Lower leg skin (tissue), 4 donors: Measurements from ENCODE around the gene ARHGEF10L. TPM values are rescaled to one million over a fixed set of nuclear protein-coding genes. Genes with fewer than 3 reads are reported as not detected.

Experiments
- DNase-seq, 2 donors: peaks; one replicate each; pipeline ENCODE4 v3.0.0-alpha.2; 2019; ENCODE audit warnings: low spot score in 2 of 2
- H3K4me3 ChIP-seq: fragments of 200-600 bp; sonication (generic); 2 replicates; pipeline ENCODE4 v1.5.1; 2017; ENCODE audit warnings: mild to moderate bottlenecking, low read depth; ENCODE audit not compliant: poor library complexity, severe bottlenecking
- CTCF ChIP-seq, 3 donors: fragments of 450-650 bp; IDR thresholded peaks; one replicate each; pipeline ENCODE4 v1.5.1; 2016; ENCODE audit warnings: antibody characterized with exemption in 3 of 3, mild to moderate bottlenecking in 3 of 3, moderate library complexity in 2 of 3
- POLR2A ChIP-seq, 2 donors: fragments of 450-650 bp; IDR thresholded peaks; one replicate each; pipeline ENCODE4 v1.6.1; 2016 to 2017; ENCODE audit warnings: antibody characterized with exemption in 2 of 2, mild to moderate bottlenecking in 1 of 2, moderate library complexity in 1 of 2
- WGBS, 2 donors: methylation state at CpG; one replicate each; pipeline ENCODE4 v1.1.5; 2018; 5-methylcytosine and 5-hydroxymethylcytosine counted together
- intact Hi-C: fragments of 100-400 bp; cut with DNase I; formaldehyde crosslinking; loops from one replicate; pipeline ENCODE4 v1.15.0; 2023; ENCODE audit warnings: low total_unique reads
- total RNA-seq, 4 donors: library from RNA; depleted of rRNA; stranded (reverse); fragments of >200 nt; gene quantifications; one replicate each; pipeline ENCODE4 v1.1.0, GENCODE V29; 2016

ARHGEF10L gene
- total RNA-seq, 4 donors from 2014 or later: 95.1 to 125 (median 114) TPM

- DNase-seq: no peak
- no peak overlapping the region for H3K4me3 ChIP-seq
- WGBS, 2 donors: 75 to 82% methylated on average over 17 to 19 of the region's 19 CpGs
- intact Hi-C loops: no loop called here
- TF ChIP-seq POLR2A (IDR thresholded peaks at IDR 0.05) (no peak), CTCF (IDR thresholded peaks at IDR 0.05) (no peak)
Measured at GRCh38 chr1:17618558-17619247, 79.2 kb downstream of the ARHGEF10L start.

- 88 to 93% methylated on average over 5 of the region's 5 CpGs for WGBS, 2 donors
- intact Hi-C loops: no loop called here
Measured at GRCh38 chr1:17620448-17620847, 81.0 kb downstream of the ARHGEF10L start.

GRCh38 chr1:17621691-17622090 is 82.2 kb downstream of the ARHGEF10L start:
- intact Hi-C loops: no loop called here
- no peak for DNase-seq
- no peak overlapping the region for H3K4me3 ChIP-seq
- TF ChIP-seq POLR2A (IDR thresholded peaks at IDR 0.05): no peak
- TF ChIP-seq CTCF (IDR thresholded peaks at IDR 0.05): no peak
- WGBS, 2 donors: 90 to 95% methylated on average over 10 of the region's 10 CpGs

More at GRCh38 chr1:17620448-17620847, 81.0 kb downstream of the ARHGEF10L start:
- TF ChIP-seq CTCF (IDR thresholded peaks at IDR 0.05) (no peak), POLR2A (IDR thresholded peaks at IDR 0.05) (no peak)
- DNase-seq: no peak
- no peak overlapping the region for H3K4me3 ChIP-seq

- 94 to 96% methylated on average over 21 to 22 of the region's 22 CpGs for WGBS, 2 donors
- intact Hi-C loops: no loop called here
- no peak for DNase-seq
- no peak for TF ChIP-seq POLR2A (IDR thresholded peaks at IDR 0.05)
- no peak for TF ChIP-seq CTCF (IDR thresholded peaks at IDR 0.05)
- H3K4me3 ChIP-seq: no peak overlapping the region
Measured at GRCh38 chr1:17622823-17623222, 83.3 kb downstream of the ARHGEF10L start.

GRCh38 chr1:17624611-17625233 is 85.2 kb downstream of the ARHGEF10L start:
- H3K4me3 ChIP-seq: no peak overlapping the region
- no peak for DNase-seq
- 27 to 31% methylated on average over 8 of the region's 8 CpGs for WGBS, 2 donors
- no peak for TF ChIP-seq CTCF (IDR thresholded peaks at IDR 0.05)
- no peak for TF ChIP-seq POLR2A (IDR thresholded peaks at IDR 0.05)
- intact Hi-C loops: no loop called here
